Colonic mucosa (tissue), 4 donors: ENCODE measurements around the gene TET1. TPM values are rescaled to one million over a fixed set of nuclear protein-coding genes. Genes with fewer than 3 reads are reported as not detected.
"Not testable (repeated sequence)": the region's sequence is repeated elsewhere in the genome, so short reads cannot be mapped to it uniquely, and the experiment has no call there.

Experiments used
- DNase-seq: peaks from one replicate; pipeline ENCODE4 v3.0.0-alpha.2; 2020
- H3K27ac ChIP-seq: fragments of 200-600 bp; one replicate; pipeline ENCODE4 v1.8.0; 2021
- H3K27me3 ChIP-seq: fragments of 200-600 bp; one replicate; pipeline ENCODE4 v1.8.0; 2021
- H3K36me3 ChIP-seq: fragments of 200-600 bp; one replicate; pipeline ENCODE4 v1.8.0; 2021
- H3K4me1 ChIP-seq: fragments of 200-600 bp; one replicate; pipeline ENCODE4 v1.8.0; 2021; ENCODE audit warnings: mild to moderate bottlenecking
- H3K4me3 ChIP-seq: fragments of 200-600 bp; one replicate; pipeline ENCODE4 v1.8.0; 2021
- H3K9ac ChIP-seq, 2 donors: one replicate each; pipeline ENCODE4 v1.7.0; 2013; ENCODE audit warnings: control low read depth in 2 of 2, low read depth in 2 of 2, low read length in 2 of 2
- H3K9me3 ChIP-seq: fragments of 200-600 bp; one replicate; pipeline ENCODE4 v1.8.0; 2021
- intact Hi-C: fragments of 100-400 bp; cut with DNase I; formaldehyde crosslinking; loops from one replicate; pipeline ENCODE4 v1.14.1; 2022
- total RNA-seq, 2 donors: library from RNA; stranded (reverse); fragmentation: NEBNext Ultra II Directional in 1 of 2; extraction: Animal tissue kit (Norgen Biotek cat#: 25700) in 1 of 2; gene quantifications; one replicate each; pipeline ENCODE4 v1.2.1, GENCODE V29; 2021
- TF ChIP-seq, protein P1 (sequence below): fragments of 200-600 bp; IDR thresholded peaks from one replicate; pipeline ENCODE4 v1.8.0; 2022; ENCODE audit warnings: antibody characterized with exemption, mild to moderate bottlenecking
- donor health status: healthy.
- donor health status: DM: no; HTN: no; CAD: no.
- donor health status: DM: no; HTN: no; CAD: no.

Gene TET1
- total RNA-seq, 2 donors from 2014 or later, result 0.57 to 1.1 TPM

DNA sequence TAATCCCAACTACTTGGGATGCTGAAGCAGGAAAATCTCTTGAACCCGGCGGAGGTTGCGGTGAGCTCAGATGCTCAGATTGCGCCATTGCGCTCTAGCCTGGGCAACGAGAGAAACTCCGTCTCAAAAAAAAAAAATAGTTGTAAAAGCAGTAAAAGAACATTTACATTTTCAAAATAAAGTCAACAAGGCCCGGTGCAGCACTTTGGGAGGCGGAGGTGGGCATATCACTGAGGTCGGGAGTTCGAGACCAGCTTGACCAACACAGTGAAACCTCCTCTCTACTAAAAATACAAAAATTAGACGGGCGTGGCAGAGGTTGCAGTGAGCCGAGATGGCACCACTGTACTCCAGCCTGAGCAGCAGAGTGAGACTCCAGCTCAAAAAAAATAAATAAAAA, 164.9 kb downstream of the TET1 start:
- Histone ChIP-seq H3K9me3 (no peaks in the 10 kb centered on the region), H3K36me3 (no peaks in the 10 kb centered on the region), H3K27ac (no peak overlapping the region), H3K4me3 (no peak overlapping the region), H3K27me3 (no peaks in the 10 kb centered on the region), H3K4me1 (peaks cover 6% of the 10 kb centered on the region), H3K9ac (no peak overlapping the region)
- intact Hi-C loops, result no loop called here
- no peak for DNase-seq
- TF ChIP-seq, protein P1, sequence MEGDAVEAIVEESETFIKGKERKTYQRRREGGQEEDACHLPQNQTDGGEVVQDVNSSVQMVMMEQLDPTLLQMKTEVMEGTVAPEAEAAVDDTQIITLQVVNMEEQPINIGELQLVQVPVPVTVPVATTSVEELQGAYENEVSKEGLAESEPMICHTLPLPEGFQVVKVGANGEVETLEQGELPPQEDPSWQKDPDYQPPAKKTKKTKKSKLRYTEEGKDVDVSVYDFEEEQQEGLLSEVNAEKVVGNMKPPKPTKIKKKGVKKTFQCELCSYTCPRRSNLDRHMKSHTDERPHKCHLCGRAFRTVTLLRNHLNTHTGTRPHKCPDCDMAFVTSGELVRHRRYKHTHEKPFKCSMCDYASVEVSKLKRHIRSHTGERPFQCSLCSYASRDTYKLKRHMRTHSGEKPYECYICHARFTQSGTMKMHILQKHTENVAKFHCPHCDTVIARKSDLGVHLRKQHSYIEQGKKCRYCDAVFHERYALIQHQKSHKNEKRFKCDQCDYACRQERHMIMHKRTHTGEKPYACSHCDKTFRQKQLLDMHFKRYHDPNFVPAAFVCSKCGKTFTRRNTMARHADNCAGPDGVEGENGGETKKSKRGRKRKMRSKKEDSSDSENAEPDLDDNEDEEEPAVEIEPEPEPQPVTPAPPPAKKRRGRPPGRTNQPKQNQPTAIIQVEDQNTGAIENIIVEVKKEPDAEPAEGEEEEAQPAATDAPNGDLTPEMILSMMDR, result no peak

DNA sequence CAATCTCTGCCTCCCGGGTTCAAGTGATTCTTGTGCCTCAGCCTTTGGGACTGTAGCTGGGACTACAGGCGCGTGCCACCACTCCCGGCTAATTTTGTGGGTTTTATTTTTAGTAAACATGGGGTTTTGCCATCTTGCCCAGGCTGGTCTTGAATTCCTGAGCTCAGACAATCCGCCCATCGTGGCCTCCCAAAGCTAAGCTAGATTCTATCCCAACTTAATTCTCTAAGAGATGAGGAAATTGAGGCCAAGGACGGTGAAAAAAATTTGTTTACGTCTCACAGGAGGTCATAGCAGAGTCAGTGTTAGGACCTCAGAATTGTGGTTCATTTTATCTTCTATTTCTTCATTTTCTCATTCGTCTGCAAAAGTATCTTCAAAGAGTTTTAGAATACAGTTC, 167.0 kb downstream of the TET1 start:
- Histone ChIP-seq H3K36me3 (no peaks in the 10 kb centered on the region), H3K9me3 (no peaks in the 10 kb centered on the region), H3K27me3 (no peaks in the 10 kb centered on the region), H3K4me3 (no peak overlapping the region), H3K27ac (no peak overlapping the region), H3K9ac (no peak overlapping the region), H3K4me1 (peaks cover 5% of the 10 kb centered on the region)
- intact Hi-C loops, result no loop called here
- TF ChIP-seq, protein P1, result no peak
- DNase-seq, result no peak

DNA sequence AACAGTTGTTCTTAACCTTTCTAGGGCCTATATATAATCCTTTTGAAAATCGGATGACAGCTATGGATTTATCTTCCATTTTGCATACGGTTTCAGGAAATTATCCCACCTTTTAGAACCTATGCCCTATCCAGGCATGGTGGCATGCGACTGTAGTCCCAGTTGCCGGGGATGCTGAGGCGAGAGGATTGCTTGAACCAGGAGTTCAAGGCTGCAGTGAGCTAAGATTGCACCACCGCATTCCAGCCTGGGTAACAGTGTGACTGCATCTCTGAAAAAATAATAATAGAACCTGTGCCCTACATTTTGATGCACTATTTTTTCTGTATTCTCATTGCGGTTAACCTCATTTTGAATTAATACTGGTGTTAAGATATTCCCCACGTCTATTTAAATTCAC, 172.5 kb downstream of the TET1 start:
- Histone ChIP-seq H3K4me1 (no peaks in the 10 kb centered on the region), H3K27me3 (no peaks in the 10 kb centered on the region), H3K4me3 (no peak overlapping the region), H3K9ac (no peak overlapping the region), H3K36me3 (peaks cover 7% of the 10 kb centered on the region), H3K27ac (no peak overlapping the region), H3K9me3 (no peaks in the 10 kb centered on the region)
- TF ChIP-seq, protein P1, result no peak
- no peak for DNase-seq
- intact Hi-C loops, result no loop called here

DNA sequence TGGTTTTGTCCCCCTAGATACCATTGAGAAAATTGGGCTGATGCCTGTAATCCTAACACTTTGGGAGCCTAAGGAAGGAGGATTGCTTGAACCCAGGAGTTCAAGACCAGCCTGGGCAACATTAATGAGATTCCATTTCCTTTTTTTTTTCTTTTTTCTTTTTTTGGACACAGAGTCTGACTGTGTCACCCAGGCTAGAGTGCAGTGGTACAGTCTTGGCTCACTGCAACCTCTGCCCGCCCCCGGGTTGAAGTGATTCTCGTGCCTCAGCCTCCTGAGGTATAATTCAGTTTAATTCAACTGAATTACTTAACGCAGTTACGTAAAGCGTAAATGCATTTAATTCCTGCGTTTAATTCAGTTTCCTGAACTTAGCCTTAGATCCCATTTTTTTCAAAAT, 174.2 kb downstream of the TET1 start:
- no peaks in the 10 kb centered on the region for H3K4me1 ChIP-seq
- no peaks in the 10 kb centered on the region for H3K9me3 ChIP-seq
- intact Hi-C loops, result no loop called here
- peaks cover 7% of the 10 kb centered on the region for H3K36me3 ChIP-seq
- no peak for DNase-seq
- H3K4me3 ChIP-seq, result no peak overlapping the region
- TF ChIP-seq, protein P1, result no peak
- H3K27ac ChIP-seq, result no peak overlapping the region
- no peak overlapping the region for H3K9ac ChIP-seq
- H3K27me3 ChIP-seq, result no peaks in the 10 kb centered on the region

DNA sequence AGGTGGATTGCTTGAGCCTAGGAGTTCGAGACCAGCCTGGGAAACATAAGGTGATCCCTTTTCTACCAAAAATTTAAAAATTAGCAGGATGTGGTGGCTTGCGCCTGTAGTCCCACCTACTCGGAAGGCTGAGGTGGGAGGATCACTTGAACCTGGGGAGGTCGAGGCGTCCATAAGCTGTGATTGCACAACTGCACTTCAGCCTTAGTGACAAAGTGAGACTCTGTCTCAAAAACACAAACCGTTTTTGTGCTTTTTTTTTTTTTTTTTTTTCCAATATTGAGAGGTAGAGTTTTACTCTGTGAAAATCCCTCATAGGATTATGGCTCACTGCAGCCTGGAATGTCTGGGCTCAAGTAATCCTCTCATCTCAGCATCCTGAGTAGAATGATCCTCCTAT, 175.0 kb downstream of the TET1 start:
- H3K4me1 ChIP-seq, result no peaks in the 10 kb centered on the region
- peaks cover 7% of the 10 kb centered on the region for H3K36me3 ChIP-seq
- no peak for DNase-seq
- no peak overlapping the region for H3K4me3 ChIP-seq
- H3K9me3 ChIP-seq, result no peaks in the 10 kb centered on the region
- H3K27ac ChIP-seq, result no peak overlapping the region
- intact Hi-C loops, result no loop called here
- H3K9ac ChIP-seq, result no peak overlapping the region
- H3K27me3 ChIP-seq, result no peaks in the 10 kb centered on the region
- TF ChIP-seq, protein P1, result no peak

DNA sequence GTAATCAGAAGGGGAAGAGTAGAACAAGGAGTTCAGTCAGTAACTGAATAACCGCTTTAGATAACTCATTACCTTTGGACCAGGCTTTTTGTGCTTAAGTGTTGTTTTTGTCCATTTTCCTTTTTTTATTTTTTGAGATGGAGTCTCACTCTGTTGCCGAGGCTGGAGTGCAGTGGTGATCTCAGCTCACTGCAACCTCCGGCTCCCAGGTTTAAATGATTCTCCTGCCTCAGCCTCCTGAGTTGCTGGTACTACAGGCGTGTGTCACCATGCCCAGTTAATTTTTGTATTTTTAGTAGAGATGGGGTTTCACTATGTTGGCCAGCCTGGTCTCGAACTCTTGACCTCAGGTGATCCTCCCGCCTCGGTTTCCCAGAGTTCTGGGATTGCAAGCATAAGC, 175.6 kb downstream of the TET1 start:
- DNase-seq, H3K9me3 ChIP-seq, intact Hi-C loops, H3K4me3 ChIP-seq, H3K9ac ChIP-seq, H3K4me1 ChIP-seq, H3K36me3 ChIP-seq, H3K27me3 ChIP-seq, H3K27ac ChIP-seq: not testable (repeated sequence)

DNA sequence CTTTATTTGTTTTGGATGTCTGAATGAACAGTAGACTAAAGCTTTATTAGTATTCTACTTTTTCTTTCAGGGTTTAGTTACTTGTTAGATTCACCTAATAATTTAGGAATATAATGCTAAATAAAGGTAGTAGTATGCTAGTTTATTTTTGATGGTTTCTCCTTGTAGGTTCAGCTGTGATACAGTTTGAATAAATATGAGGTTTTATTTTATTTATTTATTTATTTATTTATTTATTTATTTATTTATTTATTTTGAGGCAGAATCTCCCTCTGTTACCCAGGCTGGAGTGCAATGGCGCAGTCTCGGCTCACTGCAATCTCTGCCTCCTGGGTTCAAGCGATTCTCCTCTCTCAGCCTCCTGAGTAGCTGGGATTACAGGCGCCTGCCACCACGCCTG, 180.5 kb downstream of the TET1 start:
- DNase-seq, intact Hi-C loops, H3K27me3 ChIP-seq, H3K36me3 ChIP-seq, H3K9me3 ChIP-seq, H3K9ac ChIP-seq, H3K27ac ChIP-seq, H3K4me1 ChIP-seq, H3K4me3 ChIP-seq: not testable (repeated sequence)
